Activated CD4-positive, CD25-positive, alpha-beta regulatory T cell treated with anti-CD3 and anti-CD28 coated beads, Interleukin-2, amount 50 U/mL, for 24 hours (primary cell): ENCODE measurements around the gene STUB1.

Experiments
- ATAC-seq, 2 donors: fragments of 150-1000 bp; cut with Tn5 transposase; one replicate each; pipeline ENCODE4 v1.10.0; 2021; ENCODE audit warnings: mild to moderate bottlenecking in 1 of 2, moderate library complexity in 1 of 2

Gene STUB1

DNA sequence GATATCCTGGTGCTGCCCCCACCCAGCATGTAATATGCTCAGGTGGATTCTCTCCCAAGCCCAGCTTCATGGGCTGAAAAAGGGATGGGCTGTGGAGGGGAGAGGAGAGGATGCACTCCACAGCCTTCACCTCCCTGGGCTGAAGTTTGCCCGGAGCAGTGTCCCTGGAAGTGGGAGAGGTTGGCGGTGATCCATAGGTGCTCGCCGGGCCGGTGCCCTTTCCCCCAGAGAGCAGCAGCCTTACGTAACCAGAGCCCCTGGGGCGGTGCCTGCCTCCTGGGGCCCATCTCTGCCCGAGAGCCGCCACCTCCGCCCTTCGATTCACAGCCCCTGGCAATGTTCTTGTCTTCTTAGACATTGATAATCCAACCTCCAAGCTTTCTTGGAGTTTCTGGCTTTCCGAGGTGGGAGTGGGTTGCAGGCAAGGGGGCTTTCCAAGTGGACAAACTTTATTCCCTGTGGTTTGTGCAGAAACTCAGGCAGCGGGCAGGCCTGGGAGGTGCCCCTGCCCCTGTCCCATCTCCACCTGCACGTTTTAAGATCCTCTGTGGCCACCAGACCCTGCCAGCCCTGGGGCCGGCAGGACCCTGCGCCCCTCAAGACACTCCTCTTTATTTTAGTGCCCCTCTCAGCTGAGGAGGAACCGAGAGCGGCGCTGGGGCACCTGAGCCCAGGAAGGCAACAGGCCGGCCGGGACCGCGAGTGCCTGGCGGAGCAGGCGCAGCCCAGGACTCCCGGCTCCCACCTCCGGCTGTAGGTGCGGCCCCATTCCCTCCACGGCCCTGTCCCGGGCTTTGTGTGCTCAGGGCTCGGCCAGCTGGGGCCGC is 34.1 kb upstream of the STUB1 start:
- ATAC-seq, result no peak

DNA sequence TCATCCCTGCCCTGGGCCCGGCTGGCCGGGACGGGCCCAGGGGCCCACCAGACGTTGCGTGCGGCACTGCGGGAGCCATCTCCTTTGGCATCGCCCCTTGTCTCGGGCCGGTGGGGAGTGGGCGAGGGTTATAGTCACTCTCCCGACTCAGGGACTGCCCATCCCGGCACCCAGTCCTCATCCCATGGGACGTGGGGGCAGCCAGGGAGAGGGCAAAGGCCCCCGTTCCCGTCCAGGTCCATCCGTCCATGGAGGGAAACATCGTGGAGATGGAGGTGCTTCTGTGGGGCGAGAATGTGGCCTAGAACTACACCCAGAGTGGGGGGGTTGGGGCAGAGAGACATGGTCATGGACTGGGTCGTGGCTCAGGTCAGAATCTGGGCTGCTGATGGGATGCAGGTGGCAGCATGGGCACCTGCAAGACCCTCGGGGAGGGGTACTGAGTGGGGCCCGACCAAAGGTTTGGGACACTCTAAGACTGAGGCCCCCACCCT is 33.5 kb upstream of the STUB1 start:
- ATAC-seq, result no peak

DNA sequence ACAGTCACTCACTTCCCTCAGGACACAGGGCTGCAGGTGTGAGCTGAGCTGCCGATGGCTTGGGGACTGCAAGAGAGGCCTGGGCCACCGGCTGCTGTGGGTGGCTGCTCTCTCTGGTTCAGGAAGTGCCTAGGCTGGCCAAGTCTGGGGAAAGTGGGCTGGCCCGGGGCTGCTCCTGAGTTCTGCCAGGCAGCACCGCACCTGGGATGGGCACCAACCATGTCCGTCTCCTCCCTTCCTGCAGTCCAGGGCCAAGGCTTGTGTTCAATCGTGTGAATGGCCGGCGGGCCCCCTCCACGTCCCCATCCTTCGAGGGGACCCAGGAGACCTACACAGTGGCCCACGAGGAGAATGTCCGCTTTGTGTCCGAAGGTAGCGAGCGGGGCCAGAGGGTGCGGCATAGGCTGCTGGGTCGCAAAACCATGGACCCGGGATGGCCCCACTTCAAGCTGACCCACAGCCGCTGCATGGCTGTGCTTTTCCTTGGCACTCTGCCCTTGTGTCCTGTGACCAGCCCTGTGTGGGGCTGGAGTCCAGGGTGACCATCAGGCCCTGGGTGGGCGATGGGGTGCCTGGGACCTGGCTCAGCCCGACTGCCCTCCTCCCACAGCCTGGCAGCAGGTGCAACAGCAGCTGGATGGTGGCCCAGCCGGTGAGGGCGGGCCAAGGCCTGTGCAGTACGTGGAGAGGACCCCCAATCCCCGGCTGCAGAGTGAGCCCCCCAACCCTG is 32.9 kb upstream of the STUB1 start:
- ATAC-seq, result no peak

DNA sequence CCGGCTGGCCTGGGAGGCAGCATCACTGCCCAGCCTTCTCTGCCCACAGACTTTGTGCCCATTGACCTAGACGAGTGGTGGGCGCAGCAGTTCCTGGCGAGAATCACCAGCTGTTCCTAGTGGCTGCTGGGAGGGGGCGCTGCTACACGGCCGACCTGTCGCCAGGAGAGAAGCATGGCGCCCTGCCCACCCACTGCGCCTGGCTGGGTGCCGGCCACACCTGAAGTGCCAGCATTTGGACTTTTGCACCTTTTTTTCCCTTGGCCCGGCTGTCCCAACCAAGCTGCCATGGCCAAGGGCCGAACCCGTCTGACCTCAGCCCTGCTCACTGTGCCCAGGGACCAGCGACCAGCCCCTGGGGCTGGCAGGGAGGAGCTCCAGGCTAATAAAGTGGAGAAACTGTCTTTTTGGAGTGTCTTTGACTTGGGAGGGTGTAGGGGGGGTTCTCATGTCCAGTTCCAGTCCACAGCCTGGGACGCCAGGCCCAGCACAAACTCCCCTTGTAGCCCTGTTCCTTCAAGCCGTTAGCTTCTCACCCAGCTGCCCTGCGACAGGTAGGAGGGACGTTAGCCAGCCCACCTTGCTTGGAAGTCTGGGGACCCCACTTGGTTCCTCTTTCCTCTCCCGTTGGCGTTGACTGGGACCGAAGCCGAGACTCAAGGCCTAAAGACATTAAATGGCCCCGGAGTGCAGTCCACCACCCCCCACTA is 32.0 kb upstream of the STUB1 start:
- no peak for ATAC-seq

DNA sequence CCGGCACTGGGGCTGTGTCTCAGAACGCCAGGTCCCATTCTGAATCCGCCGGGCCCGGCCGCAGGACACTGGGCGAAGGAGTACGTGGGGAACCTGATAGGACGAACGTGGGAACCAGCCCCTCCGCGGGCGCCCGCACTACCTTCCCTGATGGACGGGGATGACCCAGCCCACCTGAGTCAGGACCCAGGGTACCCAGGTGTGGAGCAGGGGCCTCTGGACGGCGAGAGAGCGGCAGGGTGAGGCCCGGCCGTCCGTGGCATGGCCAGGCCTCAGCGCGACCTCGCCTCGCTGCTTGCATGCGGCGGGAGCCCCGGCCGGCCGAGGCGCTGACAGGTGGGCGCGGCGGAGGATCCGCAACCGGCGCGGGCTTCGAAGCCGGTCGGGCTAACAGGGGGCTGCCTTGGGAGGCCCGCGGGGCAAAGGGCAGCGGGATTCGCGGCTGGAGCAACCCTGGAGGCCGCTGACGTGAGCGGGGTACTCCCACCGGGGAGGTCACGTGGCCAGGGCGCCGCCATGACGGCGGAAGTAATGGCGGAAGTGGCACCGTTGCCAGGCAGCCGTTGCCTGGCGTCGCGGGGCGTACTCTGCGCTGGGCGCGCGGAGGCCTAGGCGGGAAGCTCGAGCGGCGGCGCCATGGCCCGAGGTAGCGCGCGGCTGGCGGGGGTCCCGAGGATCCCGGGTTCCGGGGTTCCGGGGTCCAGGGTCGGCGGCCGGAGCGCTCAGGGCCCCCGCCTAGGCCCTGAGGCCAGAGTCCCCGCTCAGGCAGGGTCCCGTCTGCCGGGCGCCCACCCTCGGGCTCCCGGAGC is 31.2 kb upstream of the STUB1 start, which contains the start of gene WDR90:
TSS of gene WDR90 (plus strand) at position 585 of the 809 bp plus-strand sequence. CDS start at position 637, 52 bp downstream.
- peak; percentile 95 to 96 for ATAC-seq

DNA sequence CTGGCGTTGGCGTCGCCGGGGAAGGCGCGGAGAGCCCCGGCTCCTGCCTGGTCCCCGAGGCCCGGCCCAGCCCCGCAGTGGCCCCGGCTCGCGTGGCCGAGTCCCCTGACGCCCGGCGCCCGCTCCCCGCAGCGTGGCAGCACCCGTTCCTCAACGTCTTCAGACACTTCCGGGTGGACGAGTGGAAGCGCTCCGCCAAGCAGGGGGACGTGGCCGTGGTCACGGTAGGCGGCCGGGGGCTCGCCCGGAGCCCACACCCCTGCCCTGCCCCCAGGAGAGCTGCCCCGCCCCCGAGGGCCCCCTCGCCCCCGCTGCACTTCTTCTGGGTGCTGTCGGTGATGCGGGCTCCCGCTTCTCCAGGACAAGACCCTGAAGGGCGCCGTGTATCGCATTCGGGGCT is 30.6 kb upstream of the STUB1 start:
- peak; percentile 1 to 14 for ATAC-seq

DNA sequence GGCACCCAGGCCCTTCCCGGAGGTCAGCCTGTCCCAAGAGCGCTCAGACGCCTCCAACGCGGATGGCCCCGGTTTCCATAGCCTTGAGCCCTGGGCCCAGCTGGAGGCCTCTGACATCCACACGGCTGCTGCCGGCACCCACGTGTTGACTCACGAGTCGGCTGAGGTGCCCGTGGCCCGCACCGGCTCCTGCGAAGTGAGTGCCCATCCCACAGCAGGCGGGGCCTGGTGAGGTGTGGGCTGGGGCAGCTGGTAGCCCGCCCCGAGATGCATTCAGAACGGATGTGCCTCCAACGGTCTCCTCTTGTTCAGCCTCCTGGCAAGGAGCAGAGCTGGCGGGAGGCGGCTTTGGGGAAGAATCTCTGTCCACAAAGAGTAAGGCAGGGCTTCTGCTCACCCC is 28.4 kb upstream of the STUB1 start:
- no peak for ATAC-seq

DNA sequence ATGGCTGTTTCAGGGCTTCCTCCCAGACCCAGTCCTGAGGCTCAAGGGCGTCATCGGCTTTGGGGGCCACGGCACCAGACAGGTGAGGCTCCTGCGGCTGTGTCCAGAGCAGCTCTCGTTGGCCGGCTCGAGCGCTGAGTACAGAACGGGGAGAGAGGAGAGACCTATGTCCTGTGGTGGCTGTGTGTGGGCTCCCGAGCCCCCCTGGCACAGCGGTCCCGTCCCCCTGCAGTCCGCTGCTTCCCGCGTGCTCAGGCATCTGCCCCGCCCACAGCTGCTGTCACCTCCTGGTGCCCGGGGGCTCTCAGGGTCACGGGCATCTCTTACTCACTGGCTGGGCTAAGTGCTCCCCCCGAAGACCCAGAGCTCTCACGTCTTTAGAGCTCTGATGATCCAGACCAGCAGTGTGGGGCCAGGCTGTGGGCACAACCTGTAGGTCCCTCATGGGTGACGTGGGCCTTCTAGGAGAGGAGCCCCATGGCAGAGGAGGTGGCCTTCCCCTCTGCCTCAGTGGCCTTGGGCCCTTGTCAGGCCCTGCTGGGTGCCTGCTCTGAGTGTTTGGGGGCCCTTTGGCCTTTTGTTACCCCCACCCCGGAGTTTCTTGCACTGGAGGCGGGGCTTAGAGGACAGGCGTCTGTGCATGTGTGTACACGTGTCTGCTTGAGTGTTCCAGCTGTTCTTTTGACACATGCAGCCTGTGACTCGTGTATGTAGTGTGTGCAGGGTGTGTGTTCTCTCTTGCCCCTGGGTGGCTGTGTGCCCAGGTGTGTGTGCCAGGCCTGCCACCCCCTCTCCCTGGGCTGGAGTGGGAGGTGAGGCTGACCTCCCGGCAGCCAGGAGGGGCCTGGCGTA is 27.5 kb upstream of the STUB1 start:
- ATAC-seq, result no peak

DNA sequence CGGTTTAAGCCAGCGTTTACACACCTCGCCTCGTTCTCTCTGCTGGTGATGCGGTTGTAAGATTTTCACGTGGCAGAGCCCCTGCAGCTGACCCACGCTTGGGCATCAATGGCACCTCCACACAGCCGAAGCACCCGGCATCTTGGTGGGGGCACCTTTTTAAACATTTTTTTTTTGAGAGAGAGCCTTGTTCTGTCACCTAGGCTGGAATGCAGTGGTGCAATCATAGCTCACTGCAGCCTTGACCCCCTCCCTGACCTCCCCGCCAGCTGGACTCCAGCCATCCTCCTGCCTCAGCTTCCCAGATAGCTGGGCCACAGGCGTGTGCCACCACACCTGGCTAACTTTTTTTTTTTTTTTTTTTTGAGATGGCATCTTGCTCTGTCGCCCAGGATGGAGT is 26.2 kb upstream of the STUB1 start:
- no peak for ATAC-seq

DNA sequence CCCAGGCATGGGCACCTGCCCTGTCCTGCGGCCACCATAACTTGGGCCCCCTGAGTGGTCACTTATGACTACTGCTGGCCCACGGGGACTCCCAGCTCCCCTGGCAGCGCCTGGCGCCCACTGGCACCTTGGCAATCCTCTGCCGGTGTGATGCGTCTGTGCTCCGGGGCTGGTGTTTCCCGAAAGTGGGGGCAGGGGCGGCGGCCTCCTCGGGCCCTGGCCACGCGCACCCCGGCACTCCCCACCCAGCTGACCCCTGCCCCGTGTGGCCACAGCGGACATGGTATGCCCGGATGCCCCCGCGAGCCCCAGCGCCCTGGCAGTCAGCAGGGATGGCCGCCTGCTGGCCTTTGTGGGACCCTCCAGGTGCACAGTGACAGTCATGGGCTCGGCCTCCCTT is 22.7 kb upstream of the STUB1 start:
- ATAC-seq, result no peak

DNA sequence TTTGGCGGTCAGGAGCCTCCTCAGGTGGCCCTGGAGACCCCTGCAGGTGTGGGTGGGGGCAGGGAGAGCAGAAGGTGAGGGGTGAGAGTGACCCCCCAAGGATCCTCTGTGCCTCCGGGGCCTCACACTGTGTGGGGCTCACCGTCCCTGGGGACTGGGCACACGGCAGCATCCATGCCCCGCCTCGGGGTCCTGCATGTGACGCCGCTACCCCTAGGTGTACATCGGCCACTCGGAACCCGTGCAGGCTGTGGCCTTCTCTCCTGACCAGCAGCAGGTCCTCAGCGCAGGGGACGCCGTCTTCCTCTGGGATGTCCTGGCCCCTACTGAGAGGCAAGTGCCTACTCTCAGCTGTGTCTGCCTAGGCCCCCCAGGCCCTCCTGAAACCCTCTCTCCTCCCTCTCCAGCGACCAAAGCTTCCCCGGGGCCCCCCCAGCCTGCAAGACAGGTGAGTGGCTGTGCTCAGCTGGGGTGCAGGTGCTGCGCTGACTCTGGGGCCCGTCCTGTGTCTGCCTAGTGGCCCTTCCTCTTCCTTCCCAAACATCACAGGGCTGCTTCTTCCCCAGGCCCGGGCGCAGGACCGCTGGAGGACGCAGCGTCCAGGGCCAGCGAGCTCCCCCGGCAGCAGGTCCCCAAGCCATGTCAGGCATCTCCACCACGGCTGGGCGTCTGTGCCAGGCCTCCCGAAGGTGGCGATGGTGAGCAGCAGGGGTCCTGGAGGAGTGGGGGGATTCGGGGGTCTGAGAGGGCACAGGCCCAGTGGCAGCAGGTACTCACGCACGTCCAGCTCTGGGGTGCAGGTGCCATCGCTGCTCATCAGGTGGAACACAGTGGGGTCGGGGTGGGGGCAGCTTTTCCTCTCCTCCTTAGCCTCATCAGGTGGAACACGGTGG is 21.3 kb upstream of the STUB1 start:
- no peak for ATAC-seq

DNA sequence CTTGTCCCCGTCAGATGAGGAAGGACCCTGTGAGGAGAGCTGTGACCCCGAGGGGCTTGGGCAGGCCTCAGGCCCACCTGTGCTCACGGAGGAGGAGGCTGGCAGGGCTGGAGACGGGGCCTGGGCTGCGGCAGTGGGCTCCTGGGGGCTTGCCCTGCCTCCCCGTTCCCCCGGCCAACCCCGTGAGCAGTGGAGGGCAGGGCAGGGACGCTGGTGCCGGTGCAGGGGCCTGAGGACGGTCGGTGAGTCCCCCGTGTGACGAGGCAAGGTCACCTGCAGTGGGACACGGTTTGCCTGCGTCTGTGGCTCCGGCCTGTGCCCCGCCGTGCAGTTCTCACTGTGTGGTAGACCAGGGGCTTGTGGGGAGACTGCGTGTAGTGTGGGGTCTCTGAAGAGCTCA is 20.6 kb upstream of the STUB1 start:
- no peak for ATAC-seq

DNA sequence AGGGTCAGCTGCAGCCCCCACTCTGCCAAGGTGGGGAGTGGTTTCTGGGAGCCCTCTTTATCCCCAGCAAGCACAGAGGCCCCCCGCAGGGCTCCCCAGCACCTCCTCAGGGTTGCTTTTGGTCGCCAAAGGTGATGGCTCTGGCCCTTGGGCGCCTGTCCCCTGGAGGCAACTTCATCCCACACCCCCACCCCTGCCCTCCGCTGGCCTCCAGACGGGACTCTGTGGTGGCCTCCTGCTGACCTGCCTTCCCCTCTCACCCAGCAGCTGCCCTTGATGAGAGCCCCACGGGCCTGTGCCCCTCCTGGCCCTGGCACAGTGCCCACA is 20.1 kb upstream of the STUB1 start:
- no peak for ATAC-seq

DNA sequence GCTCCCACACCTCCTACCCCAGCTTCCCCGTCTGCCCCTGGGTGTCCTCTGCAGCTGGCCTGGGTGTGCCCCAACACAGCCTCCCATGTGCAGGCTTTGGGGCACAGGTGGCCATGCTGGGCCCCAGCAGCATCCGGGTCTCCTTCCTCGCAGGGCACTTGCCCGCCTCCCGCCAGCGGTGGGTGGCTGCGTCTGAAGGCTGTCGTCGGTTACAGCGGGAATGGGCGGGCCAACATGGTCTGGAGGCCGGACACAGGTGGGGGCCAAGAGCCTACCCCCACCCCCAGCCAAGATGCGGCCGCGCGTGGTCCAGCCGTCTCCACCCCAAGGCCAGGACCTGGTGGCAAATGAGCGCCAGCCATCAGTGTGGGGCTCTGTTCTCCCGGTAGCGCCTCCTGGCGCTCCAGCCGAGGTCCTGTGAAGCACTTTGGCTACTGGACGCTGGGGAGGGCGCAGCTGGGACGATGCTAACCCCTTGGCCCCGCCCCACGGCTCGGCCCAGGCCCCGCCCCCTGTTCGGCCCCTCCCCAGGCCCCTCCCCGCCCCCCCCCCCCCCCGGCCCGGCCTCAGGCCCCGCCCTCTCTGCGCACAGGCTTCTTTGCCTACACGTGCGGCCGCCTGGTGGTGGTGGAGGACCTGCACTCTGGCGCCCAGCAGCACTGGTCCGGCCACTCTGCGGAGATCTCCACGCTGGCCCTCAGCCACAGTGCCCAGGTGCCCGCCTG is 19.6 kb upstream of the STUB1 start:
- ATAC-seq, result peak; percentile 49 to 69

DNA sequence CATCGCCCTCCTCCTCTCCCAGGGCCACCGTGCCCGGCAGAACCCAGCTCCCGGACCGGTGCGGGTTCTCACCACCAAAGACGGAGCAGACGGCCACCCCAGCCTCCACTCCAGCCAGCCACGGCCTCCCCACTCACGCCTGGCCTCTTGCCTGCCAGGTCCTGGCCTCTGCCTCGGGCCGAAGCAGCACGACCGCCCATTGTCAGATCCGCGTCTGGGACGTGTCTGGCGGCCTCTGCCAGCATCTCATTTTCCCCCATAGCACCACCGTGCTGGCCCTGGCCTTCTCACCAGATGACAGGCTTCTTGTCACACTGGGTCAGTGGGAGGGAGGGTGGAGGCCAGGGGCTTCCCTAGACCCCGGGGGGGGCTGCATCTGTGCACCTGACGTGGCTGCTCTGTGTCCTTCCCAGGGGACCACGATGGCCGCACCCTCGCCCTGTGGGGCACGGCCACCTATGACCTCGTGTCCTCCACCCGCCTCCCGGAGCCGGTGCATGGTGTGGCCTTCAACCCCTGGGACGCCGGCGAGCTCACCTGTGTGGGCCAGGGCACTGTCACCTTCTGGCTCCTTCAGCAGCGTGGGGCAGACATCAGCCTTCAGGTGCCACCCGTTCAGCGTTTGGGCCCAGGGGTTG is 18.9 kb upstream of the STUB1 start:
- ATAC-seq, result no peak

DNA sequence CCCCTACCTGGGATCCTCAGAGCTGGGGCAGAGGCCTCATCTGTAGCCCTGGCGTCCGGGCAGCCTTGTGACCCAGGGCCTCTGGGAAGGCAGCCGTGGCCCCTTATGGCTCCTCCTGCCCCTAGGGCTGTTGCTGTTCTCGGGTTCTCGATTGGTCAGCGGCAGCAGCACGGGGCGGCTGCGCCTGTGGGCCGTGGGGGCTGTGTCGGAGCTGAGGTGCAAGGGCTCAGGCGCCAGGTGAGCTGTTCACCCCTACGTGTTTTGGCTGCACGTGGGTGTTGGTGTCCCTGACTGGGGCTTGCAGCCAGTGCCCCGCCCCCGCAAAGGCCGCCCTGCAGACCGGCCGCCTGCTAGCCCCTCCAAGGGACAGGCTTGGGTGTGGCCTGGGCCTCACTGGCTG is 18.1 kb upstream of the STUB1 start:
- no peak for ATAC-seq

DNA sequence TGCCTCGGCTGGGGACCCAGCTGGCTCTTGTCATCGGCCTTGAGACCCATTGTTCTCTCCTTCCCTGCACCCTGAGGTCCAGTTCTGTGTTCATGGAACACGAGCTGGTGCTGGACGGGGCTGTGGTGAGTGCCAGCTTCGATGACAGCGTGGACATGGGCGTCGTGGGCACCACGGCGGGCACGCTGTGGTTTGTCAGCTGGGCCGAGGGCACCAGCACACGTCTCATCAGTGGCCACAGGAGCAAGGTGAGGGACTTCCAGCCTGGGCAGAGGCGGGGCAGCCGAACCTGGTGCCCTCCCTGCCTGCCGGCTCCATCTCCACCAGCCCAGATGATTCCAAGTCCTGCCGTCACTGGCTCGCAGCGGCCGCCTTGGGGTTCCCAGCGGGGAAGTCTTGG is 17.6 kb upstream of the STUB1 start:
- ATAC-seq, result no peak

DNA sequence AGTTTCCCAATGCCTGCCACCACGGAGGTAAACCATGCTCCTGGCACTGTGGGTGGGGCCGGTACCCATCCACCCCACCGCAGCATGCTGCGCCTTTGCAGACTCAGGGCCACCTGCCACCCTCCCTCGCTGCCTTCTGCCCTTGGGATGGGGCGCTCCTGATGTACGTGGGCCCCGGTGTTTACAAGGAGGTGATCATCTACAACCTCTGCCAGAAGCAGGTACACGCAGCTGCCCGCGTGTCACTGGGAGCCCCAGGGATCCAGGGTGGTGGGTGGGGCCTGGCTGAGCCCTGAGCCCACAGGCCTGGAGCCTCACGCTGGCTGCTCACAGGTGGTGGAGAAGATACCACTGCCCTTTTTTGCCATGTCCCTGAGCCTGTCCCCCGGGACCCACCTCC is 13.6 kb upstream of the STUB1 start:
- no peak for ATAC-seq

DNA sequence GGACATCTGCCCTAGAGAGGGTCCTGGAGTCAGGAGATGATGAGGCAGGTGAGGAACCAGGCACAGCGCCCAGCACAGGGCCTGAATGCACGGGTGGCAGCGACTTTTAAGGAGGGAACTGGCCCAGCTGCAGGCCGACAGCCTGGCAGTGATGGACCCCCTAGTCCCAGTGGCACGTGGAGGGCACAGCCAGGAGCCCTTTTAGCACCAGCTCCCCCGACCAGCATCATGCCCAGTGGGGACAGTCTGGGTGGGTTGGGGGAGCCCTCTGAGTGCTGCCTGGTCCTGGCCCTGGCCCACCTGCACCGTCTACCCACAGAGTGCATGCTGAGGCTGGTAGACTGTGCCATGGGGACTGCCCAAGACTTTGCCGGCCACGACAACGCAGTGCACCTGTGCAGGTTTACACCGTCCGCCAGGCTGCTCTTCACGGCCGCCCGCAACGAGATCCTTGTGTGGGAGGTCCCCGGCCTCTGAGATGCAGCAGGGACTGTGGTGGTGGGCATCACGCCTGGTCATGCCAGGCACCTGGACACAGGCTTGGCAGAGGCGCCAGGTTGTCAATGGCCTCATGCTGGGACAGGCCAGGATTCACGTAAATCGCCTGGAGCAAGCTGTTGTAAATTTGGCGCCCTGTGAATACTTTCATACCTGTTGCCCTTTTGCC is 13.0 kb upstream of the STUB1 start:
- ATAC-seq, result no peak
